GM19372 (cell line): ENCODE measurements around the gene VAPA.
"Not testable (repeated sequence)": the region's sequence is repeated elsewhere in the genome, so short reads cannot be mapped to it uniquely, and the experiment has no call there.

ENCODE experiments used
- ATAC-seq: cut with Tn5 transposase; IDR thresholded peaks from one replicate; pipeline ENCODE4 v1.9.1; 2021; ENCODE audit warnings: mild to moderate bottlenecking, low read depth, moderate library complexity; ENCODE audit not compliant: unreplicated experiment

Gene VAPA

DNA sequence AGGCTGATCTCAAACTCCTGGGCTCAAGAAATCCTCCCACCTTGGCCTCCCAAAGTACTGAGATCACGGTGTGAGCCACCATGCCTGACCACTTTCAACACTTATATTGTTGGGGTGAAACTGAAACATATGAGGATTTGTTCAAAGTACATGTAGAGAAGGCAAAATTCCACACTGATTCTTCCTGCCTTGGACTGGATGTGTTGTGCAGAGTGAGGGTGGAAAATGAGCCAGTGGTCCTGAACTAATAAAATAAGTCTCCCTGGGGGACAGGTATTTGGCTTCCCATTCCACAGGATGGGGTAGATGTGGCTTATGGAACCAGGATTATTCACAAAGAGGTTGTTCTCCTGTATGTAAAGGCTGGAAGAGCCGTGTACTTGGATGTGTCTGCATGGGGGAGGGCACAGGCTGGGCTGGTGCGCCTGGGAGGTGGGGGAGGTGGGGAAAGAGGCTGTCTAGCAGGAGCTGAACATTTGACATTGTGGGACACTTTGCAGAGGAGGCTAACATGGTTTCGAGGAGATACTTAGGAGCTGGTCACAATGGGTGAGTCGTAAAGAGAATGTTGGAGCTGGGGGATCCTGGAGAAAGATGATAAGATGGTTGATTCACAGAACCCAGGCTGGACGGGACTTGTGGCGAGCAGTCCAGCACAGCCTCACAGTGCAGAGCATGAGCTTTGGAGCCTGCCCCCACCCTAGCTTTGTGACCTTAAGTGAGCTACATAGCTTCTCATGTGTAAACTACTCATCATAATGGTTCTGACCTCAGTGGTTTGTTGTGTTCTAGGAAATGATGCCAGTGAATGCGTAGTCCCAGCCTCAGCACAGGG, 28.4 kb upstream of the VAPA start, which contains the start of gene TXNDC2:
Gene TXNDC2 (plus strand): TSS at position 804 of the 835 bp plus-strand sequence. CDS start 708 bp downstream, outside the sequence.
- no peak for ATAC-seq

DNA sequence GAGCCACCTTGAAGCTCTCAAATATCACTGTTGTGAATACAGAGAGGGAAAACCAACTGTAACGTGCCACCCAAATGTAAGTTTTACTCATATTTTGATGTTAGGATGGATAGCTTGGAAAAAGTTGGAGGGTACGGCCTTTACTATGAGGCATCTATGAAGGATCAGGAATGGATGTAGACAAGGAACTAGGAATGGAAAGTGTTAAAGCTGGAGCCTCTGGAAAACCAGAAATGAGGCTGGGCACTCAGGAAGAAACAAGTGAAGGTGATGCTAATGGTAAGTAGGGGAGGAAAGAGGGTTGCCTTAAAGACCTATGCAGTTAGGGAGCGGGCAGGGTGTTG, 27.8 kb upstream of the VAPA start:
- no peak for ATAC-seq

DNA sequence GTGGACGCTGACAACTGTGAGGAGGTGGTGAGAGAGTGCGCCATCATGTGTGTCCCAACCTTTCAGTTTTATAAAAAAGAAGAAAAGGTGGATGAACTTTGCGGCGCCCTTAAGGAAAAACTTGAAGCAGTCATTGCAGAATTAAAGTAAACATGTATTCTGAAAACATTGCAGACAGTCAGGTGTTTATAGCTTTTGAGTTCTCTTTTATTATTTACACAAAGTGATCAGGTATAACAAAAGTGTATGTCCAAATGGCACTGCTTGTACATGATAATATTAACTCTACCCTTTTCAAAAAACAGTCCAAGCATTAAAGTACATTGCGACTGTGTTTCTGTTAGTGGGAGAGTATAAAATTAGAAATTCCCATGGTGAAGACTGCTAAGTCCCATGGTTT, 25.8 kb upstream of the VAPA start:
- no peak for ATAC-seq

DNA sequence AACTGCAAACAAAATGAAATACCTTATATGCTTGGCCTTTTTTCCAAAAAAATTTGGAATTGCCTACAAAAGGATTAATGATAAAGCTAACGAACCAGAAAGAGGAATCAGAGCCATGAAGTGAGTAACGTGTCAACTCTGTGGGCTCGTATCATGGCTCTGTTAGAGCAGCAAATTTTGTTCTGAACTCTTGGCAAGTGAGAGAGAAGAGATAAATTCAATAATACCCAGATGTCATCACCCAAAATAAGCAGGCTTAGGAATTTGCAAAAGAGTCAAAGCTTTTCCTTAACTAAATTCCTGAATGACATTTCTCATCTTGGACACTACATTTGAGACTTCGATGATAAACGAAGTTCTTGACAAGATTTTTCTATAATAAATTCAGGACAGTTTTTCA, 23.6 kb upstream of the VAPA start:
- ATAC-seq = no peak

DNA sequence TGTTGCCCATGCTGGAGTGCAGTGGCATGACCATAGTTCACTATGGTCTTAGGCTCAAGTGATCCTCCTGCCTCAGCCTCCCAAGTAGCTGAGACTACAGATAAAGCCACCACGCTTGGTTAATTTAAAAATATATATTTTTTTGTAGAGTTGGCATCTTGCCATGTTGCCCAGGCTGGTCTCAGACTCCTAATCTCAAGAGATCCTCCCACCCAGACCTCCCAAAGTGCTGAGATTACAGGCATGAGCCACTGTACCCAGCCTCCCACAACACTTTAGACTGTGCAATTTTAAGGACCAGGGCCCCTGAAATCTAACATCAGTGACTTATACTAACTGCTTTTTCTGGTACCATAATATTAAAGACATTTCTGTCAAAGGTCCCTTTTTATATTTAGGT, 22.9 kb upstream of the VAPA start:
- ATAC-seq = no peak

DNA sequence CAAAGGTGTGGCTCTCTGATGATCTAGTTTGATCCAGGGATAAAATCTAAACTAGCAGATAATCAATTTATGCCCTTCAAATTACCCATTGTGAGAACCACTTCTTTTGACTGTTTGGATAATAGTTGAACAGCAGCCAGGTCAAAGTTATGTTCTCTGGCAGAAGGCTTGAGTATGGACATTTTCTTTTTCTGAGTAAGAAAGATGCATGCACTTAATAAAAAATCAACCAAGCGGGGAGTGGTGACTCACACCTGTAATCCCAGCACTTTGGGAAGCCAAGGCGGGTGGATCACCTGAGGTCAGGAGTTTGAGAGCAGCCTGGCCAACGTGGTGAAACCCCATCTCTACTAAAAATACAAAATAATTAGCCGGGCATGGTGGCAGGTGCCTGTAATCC, 22.3 kb upstream of the VAPA start:
- not testable (repeated sequence) for ATAC-seq

DNA sequence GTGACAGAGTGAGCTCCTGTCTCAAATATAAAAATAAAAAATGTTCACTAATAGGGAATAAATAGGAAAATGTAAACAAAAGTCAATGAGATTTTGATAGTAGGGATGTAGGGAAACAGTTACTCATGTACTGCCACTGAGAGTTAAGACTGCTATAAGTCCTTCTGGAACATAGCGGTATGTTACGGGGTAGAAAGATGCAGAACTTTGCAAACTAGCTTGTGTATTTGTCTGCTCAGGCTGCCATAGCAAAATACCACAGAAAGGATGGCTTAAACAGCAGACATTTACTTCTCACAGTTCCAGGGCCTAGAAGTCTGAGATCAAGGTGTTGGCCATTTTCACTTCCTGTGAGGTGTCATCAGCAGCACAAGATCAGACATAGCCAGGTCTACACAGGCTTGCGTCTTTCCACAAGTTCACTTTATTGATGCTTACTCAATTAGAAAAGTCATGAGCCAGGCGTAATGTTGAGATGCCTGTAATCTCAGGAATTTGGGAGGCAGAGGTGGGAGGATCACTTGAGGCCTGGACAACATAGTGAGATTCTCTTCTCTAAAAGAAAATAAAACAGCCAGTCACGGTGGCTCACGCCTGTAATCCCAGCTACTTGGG, 19.3 kb upstream of the VAPA start:
- no peak for ATAC-seq

DNA sequence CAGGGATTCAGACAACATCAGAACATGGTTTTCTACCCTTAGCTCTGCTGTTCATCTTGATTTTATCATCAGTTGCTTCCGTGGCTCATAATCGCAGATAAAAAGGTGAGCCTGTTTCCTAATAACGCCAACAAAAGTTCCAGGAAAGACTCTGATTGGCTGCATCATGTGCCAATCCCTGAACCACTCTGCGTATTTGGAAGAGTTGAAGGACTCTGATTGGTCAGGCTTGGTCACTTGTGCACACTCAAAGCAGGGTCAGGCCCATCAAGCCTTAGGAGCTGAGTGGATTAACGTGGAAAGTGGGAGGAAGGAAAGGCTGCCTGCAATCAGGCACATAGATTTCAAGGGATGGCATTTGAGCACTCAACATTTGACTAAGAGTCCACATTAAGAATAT, 16.7 kb upstream of the VAPA start:
- ATAC-seq = no peak

DNA sequence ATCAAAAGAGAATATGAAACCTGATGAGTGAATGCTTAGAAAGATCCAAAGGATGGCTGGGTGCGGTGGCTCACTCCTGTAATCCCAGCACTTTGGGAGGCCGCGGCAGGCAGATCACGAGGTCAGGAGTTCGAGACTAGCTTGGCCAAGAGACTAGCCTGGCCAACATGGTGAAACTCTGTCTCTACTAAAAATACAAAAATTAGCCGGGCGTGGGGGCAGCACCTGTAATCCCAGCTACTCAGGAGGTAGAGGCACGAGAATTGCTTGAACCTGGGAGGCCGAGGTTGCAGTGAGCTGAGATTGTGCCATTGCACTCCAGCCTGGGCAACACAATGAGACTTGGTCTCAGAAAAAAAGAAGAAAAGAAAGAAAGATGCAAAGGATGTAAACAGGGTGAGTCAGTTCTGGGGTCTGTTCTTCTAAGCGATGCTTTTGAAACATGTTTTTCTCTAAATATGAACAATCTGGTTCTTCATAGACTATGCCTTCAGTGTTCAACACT, 16.0 kb upstream of the VAPA start:
- ATAC-seq = not testable (repeated sequence)

DNA sequence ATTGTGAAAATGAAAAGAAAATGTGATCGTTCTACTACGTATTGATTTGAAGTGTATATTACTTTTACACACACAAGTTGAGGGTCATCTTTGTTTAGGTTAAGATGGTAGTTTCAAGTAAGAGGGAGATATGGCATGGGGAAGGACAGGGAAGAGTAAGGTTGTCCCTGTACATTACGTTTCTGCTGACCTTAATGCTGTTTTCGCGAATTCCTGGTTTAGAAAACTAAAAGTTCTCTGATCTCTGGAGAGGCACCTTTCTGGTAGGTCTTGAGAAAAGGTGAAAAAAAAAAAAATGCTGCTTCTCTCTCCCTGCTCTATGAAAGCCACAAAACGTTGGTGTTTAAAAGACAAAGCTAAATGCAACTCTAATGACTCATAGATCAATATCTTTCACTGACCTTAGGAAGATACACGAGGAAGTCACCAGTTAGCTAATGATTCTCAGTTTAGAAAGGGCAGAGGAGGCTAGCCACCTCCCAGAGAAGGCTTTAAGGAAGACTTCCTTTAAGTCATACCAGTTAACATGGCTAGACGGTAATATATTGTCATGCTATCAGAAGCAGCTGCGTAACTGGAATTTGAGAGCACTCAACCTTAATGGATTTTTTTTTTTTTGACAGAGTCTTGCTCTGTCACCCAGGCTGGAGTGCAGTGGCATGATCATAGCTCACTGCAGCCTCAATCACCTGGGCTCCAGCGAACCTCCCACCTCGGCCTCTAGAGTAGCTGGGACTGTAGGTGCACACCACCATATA, 14.8 kb upstream of the VAPA start:
- no peak for ATAC-seq

DNA sequence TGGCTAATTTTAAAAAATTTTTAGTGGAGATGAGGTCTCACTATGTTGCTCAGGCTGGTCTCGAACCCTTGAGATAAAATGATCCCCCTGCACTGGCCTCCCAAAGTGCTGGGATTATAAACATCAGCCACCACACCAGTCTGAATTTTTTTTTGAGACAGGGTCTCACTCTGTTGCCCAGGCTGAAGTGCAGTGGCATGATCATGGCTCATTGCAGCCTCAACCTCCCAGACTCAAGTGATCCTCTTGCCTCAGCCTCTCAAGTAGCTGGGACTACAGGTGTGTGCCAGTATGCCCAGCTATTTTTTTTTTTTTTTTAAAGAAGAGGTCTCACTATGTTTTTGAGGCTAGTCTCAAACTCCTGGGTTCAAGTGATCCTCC, 14.3 kb upstream of the VAPA start:
- not testable (repeated sequence) for ATAC-seq

DNA sequence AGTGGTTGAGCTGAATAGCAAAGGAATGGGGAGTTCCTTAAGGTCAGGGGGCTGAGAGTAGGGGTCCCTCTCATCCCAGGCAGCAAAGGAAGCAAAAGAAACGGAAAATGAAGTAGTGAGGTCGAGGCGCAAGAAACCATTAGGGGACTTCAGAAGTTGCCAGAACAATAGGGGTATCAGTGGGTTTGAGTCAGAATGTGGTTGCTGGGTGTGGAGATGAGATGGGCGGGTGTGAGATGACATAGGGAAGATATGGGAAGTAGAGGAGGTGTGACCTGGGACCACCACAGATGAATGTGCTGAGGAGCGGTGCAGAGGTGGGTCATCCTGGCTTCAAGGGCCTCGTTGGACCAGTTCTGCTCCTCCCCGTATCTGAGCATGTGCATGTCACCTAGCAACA, 13.1 kb upstream of the VAPA start:
- no peak for ATAC-seq

DNA sequence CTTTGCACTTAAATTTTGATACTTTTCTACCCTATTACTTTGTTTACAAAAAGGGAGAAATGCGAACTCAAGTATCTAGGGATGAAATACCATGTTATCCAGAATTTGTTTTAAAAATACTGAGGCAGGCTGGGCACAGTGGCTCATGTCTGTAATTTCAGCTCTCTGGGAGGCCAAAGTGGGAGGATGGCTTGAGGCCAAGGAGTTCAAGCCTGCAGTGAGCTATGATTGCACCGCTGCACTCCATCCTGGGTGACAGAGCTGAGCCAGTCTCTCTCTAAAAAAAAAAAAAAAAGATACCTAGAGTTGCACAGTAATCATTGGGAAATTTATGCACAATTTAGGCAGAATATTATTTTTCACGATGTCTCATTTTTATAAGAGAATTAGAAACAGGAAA, 12.4 kb upstream of the VAPA start:
- ATAC-seq = no peak

DNA sequence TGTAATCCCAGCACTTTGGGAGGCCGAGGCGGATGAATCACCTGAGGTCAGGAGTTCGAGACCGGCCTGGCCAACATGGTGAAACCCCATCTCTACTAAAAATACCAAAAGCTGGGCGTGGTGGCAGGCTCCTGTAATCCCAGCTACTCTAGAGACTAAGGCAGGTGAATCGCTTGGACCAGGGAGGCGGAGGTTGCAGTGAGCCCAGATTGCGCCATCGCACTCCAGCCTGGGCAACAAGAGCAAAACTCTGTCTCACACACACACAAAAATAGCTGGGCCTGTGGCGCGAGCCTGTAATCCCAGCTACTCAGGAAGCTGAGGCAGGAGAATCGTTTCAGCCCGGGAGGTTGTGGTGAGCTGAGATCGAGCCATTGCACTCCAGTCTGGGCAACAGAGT, 11.6 kb upstream of the VAPA start:
- not testable (repeated sequence) for ATAC-seq

DNA sequence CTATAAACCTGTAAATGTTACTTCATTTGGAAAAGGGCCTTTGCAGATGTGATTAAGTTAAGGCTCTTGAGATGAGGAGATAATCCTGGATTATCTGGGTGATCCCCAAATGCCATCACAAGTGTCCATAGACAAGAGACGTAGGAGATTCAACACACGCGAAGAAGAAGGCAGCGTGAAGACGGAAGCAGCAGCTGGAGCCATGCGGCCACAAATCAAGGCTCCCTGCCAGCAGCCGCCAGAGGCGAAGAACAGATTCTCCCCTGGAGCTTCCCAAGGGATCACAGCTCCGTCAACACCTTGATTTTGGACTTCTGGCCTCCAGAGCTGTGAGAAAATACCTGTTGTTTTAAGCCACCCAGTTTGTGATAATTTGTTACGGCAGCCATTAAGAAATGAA, 11.0 kb upstream of the VAPA start:
- ATAC-seq = no peak

DNA sequence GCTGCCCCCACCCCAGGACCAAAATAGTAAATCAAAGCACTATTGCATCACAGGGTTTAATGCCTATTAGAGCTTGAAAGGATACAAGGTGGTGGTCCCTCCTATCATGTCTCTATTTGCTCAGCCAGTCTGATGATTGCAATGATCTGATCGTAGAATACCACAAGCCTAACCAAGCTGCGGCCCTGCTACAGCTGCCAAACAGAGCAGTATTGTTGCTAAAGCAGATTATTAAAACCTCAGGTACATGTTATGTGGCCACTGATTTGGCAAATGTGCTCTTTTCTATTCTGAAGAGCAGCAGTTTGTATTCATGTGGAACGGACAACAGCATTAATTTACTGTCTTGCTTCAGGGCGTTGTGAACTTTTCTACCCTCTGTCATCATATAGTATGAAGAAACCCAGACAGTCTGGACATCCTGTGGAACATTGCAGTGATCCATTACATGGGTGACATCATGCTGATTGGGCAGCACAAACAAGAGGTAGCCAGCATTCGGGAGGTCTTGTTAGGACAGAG, 8.4 kb upstream of the VAPA start:
- ATAC-seq = no peak

DNA sequence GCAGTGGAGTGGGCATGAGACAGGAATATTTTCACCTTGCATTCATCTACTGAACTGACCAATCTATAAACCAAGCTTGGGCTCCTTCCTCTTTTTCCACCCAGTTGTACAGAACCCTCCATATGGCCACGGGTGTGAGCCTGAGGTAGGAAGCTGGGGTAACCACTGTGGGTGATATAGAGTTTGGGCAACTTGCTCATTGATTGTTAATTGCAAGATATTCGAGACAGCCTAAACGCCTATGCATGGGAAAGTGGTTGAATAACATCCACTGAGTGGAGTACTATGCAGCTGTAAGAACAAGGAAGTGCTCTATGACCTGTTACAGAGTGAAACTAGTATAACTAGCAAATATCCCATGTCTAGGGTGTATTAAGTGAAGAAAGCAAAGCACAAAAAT, 7.3 kb upstream of the VAPA start:
- ATAC-seq = no peak

DNA sequence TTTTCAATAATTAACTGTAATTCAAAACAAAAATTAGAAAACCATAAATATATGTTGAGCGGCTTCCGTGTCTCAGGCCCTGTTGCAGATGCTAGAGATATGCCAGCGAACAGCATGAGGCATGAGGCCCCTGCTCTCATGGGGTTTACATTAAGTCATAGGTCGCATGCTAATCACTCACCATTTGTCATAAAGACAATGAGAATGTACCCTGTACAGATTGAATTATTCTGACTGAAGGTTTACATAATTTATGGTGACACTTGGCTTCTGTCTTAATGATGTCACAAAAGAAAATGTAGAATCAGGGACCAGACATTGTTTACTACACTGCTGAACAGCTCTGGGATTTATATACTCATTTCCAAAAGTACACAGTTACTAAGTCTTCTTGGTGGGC, 5.9 kb upstream of the VAPA start:
- ATAC-seq = no peak

DNA sequence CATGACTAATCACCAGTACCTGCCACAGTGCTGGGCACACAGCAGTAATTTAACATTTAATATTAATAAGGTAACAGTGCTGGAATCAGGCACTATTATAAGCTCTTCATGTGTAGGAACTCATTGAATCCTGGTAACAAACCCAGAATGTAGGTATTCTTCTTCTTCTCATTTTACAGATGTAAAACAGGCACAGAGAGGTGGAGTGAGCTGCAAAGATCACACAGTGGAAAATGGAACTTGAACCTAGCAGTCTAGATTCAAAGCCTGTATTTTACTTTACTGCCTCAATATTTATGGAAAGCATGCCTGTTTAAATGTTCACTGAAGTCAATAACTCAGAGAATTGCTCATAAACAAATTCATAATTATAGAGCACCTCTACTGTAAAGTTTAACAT, 3.7 kb upstream of the VAPA start:
- ATAC-seq = no peak

DNA sequence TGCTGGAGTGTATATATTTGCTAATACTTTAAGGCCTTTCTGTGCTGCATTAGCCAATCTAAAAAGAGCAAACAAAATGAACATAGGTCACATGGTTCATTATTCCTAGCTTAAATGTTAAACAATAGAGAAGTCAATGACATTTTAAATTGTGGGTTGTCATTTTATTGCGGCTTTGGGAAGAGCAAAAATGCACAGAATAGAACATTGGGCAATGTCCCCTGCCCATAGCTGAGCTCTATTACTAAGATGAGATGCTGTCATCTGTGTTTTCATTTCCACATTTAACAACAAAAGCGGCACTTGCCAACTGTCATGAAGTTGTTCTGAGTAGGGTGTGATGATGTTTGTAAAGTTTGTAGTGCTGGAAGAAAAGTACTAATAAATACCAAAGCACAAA, 3.2 kb upstream of the VAPA start:
- no peak for ATAC-seq

DNA sequence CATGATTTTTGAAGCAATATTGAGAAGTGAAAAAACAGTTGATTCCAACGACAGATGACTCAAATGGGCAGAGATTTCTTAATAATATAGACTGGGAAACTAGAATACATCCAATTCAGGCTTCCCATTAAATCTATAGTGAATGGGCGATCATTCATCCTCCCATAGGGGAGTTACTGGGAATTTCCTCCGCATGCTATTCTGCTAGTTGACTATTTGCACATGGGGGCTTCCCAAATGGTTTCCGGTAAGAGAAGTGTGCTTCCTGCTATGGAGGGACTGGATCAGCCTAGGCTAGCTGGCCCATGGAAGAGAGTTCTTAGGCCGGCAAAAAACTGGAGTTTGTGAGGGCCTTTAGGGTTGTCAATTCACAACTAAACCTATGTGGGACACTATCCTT, 2.6 kb upstream of the VAPA start:
- ATAC-seq = no peak
